Astrocyte (in vitro differentiated cells and primary cell): ENCODE measurements around the gene HTN3. TPM values are rescaled to one million over a fixed set of nuclear protein-coding genes. Genes with fewer than 3 reads are reported as not detected.
"Not testable (repeated sequence)": the region's sequence is repeated elsewhere in the genome, so short reads cannot be mapped to it uniquely, and the experiment has no call there.

Experiments
- DNase-seq: peaks from one replicate; pipeline ENCODE4 v3.0.0-alpha.2; 2010; ENCODE audit warnings: low read depth
- FAIRE-seq: peaks from 2 replicates; lab custom pipeline; 2011; peaks lifted over from hg19 to GRCh38; lab: Jason Lieb, UNC
- H2AFZ ChIP-seq: 2 replicates; pipeline ENCODE4 v1.6.0; 2012; ENCODE audit warnings: low read depth, low read length, inconsistent platforms
- H3K27ac ChIP-seq: 2 replicates; pipeline ENCODE4 v1.5.1; 2011; ENCODE audit warnings: low read depth, low read length, inconsistent platforms
- H3K27me3 ChIP-seq: 2 replicates; pipeline ENCODE4 v1.6.0; 2011; ENCODE audit warnings: low read length, inconsistent platforms; ENCODE audit not compliant: insufficient read depth
- H3K36me3 ChIP-seq: 2 replicates; pipeline ENCODE4 v1.5.1; 2011; ENCODE audit warnings: low read length, inconsistent platforms; ENCODE audit not compliant: insufficient read depth
- H3K4me1 ChIP-seq: 2 replicates; pipeline ENCODE4 v1.5.1; 2011; ENCODE audit warnings: low read length, inconsistent platforms; ENCODE audit not compliant: insufficient read depth
- H3K4me2 ChIP-seq: 2 replicates; pipeline ENCODE4 v1.6.0; 2012; ENCODE audit warnings: low read length, inconsistent platforms
- H3K4me3 ChIP-seq: 2 replicates; pipeline ENCODE4 v1.5.1; 2011; ENCODE audit warnings: low read depth, mild to moderate bottlenecking, low read length, inconsistent platforms; ENCODE audit not compliant: insufficient read depth
- H3K79me2 ChIP-seq: 2 replicates; pipeline ENCODE4 v1.6.0; 2012; ENCODE audit warnings: mild to moderate bottlenecking, low read length, inconsistent platforms; ENCODE audit not compliant: insufficient read depth
- H3K9ac ChIP-seq: 2 replicates; pipeline ENCODE4 v1.6.0; 2012; ENCODE audit warnings: mild to moderate bottlenecking, low read length, inconsistent platforms
- H3K9me3 ChIP-seq: 2 replicates; pipeline ENCODE4 v1.5.1; 2012; ENCODE audit warnings: low read depth, mild to moderate bottlenecking, low read length, inconsistent platforms; ENCODE audit not compliant: insufficient read depth
- H4K20me1 ChIP-seq: 2 replicates; pipeline ENCODE4 v1.6.0; 2012; ENCODE audit warnings: low read length, inconsistent platforms; ENCODE audit not compliant: insufficient read depth
- H3K27ac Mint-ChIP-seq: one replicate; pipeline ENCODE4 v1.8.0; 2021; ENCODE audit warnings: mild to moderate bottlenecking, mixed read lengths; ENCODE audit not compliant: unreplicated experiment
- H3K27me3 Mint-ChIP-seq: one replicate; pipeline ENCODE4 v1.8.0; 2021; ENCODE audit warnings: low read depth, mixed read lengths; ENCODE audit not compliant: unreplicated experiment
- H3K36me3 Mint-ChIP-seq: one replicate; pipeline ENCODE4 v1.8.0; 2021; ENCODE audit warnings: low read depth, mixed read lengths; ENCODE audit not compliant: unreplicated experiment
- H3K4me1 Mint-ChIP-seq: one replicate; pipeline ENCODE4 v1.8.0; 2021; ENCODE audit warnings: low read depth, mixed read lengths; ENCODE audit not compliant: unreplicated experiment
- H3K4me3 Mint-ChIP-seq: one replicate; pipeline ENCODE4 v1.8.0; 2021; ENCODE audit warnings: mild to moderate bottlenecking, moderate library complexity, mixed read lengths; ENCODE audit not compliant: unreplicated experiment
- H3K9me3 Mint-ChIP-seq: one replicate; pipeline ENCODE4 v1.8.0; 2021; ENCODE audit warnings: mild to moderate bottlenecking, mixed read lengths; ENCODE audit not compliant: unreplicated experiment
- EZH2 ChIP-seq: IDR thresholded peaks from 2 replicates; pipeline ENCODE4 v1.6.1; 2012; ENCODE audit warnings: mild to moderate bottlenecking, low read length, inconsistent platforms; ENCODE audit not compliant: insufficient read depth
- total RNA-seq: library from RNA; stranded (reverse); gene quantifications from 2 replicates; pipeline ENCODE4 v1.2.1, GENCODE V29; 2021
- TF ChIP-seq, protein P1 (sequence below): IDR thresholded peaks from 2 replicates; pipeline ENCODE4 v1.5.1; 2011; ENCODE audit warnings: low read depth, mild to moderate bottlenecking, inconsistent platforms, low read length, moderate library complexity; ENCODE audit not compliant: insufficient read depth

The HTN3 gene
- total RNA-seq, 1 donor from 2014 or later, result not detected

DNA sequence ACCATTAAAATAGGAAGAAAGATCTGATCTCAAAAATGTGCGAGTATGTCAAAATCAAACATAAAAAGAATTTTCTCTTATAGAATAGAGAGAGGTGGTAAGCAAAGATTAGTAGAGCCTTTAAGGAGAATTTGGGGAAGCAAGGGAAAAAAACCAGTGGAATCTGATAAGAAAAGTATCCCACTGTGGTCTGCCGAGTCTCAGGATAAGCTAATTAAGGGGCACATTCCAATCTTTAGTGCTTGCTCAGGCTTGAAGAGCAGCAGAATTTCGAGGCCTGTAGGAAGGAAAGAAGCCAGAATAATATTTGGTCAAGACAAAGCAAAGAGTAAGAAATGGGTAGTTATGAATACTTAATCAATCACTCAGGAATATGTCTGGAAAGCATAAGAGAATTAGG is 19.5 kb upstream of the HTN3 start:
- TF ChIP-seq, protein P1, sequence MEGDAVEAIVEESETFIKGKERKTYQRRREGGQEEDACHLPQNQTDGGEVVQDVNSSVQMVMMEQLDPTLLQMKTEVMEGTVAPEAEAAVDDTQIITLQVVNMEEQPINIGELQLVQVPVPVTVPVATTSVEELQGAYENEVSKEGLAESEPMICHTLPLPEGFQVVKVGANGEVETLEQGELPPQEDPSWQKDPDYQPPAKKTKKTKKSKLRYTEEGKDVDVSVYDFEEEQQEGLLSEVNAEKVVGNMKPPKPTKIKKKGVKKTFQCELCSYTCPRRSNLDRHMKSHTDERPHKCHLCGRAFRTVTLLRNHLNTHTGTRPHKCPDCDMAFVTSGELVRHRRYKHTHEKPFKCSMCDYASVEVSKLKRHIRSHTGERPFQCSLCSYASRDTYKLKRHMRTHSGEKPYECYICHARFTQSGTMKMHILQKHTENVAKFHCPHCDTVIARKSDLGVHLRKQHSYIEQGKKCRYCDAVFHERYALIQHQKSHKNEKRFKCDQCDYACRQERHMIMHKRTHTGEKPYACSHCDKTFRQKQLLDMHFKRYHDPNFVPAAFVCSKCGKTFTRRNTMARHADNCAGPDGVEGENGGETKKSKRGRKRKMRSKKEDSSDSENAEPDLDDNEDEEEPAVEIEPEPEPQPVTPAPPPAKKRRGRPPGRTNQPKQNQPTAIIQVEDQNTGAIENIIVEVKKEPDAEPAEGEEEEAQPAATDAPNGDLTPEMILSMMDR, result no peak
- TF ChIP-seq EZH2, result no peak
- H3K36me3 ChIP-seq, result no peaks in the 10 kb centered on the region
- Mint-ChIP-seq H3K9me3 (no peaks in the 10 kb centered on the region), H3K4me1 (no peaks in the 10 kb centered on the region), H3K36me3 (no peaks in the 10 kb centered on the region), H3K27me3 (no peaks in the 10 kb centered on the region), H3K27ac (no peak overlapping the region), H3K4me3 (no peak overlapping the region)
- no peak overlapping the region for H3K4me2 ChIP-seq
- no peaks in the 10 kb centered on the region for H3K4me1 ChIP-seq
- H3K9me3 ChIP-seq, result no peaks in the 10 kb centered on the region
- DNase-seq (no peak), FAIRE-seq (no peak)
- H3K9ac ChIP-seq, result no peak overlapping the region
- no peak overlapping the region for H3K4me3 ChIP-seq
- no peaks in the 10 kb centered on the region for H4K20me1 ChIP-seq
- H3K27ac ChIP-seq, result no peak overlapping the region
- no peaks in the 10 kb centered on the region for H3K79me2 ChIP-seq
- H3K27me3 ChIP-seq, result no peaks in the 10 kb centered on the region
- no peak overlapping the region for H2AFZ ChIP-seq

DNA sequence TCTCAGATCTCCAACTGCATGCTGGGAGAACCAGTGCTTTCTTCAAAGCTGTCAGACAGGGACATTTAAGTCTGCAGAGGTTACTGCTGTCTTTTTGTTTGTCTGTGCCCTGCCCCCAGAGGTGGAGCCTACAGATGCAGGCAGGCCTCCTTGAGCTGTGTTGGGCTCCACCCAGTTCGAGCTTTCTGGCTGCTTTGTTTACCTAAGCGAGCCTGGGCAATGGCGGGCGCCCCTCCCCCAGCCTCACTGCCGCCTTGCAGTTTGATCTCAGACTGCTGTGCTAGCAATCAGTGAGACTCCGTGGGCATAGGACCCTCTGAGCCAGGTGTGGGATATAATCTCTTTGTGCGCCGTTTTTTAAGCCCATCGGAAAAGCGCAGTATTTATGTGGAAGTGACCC is 9.3 kb upstream of the HTN3 start:
- H3K4me3 Mint-ChIP-seq, H3K27ac ChIP-seq, H3K36me3 Mint-ChIP-seq, H3K9ac ChIP-seq, H3K4me1 Mint-ChIP-seq, H2AFZ ChIP-seq, H3K36me3 ChIP-seq, FAIRE-seq, H3K9me3 Mint-ChIP-seq, DNase-seq, H3K4me2 ChIP-seq, H3K27me3 ChIP-seq, H3K27ac Mint-ChIP-seq, H3K27me3 Mint-ChIP-seq, H3K9me3 ChIP-seq, H3K4me3 ChIP-seq, H3K4me1 ChIP-seq, H3K79me2 ChIP-seq, H4K20me1 ChIP-seq: not testable (repeated sequence)

DNA sequence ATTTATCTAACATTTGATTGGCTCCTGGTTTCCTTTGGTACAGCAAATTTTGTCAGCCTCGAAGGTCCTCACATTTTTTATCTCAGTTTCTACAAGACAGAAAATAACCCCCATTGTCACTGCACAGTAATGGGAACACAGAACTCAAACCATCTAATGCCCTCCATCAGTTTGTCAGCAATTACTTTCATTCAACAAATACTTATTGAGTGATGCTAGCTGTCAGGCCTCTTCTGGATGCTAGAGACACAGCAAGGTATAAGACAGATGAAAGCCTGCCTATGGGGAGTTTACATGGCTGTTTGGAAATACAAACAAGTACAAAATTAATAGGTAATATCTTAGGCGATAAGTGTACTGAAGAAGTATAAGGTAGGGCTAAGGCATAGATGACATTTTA is 5.0 kb upstream of the HTN3 start:
- Histone ChIP-seq H3K36me3 (no peaks in the 10 kb centered on the region), H3K9me3 (no peaks in the 10 kb centered on the region), H3K4me3 (no peak overlapping the region), H2AFZ (no peak overlapping the region), H4K20me1 (no peaks in the 10 kb centered on the region), H3K4me2 (no peak overlapping the region), H3K4me1 (no peaks in the 10 kb centered on the region), H3K27me3 (no peaks in the 10 kb centered on the region), H3K9ac (no peak overlapping the region), H3K27ac (no peak overlapping the region), H3K79me2 (no peaks in the 10 kb centered on the region)
- Mint-ChIP-seq H3K27ac (no peak overlapping the region), H3K4me1 (no peaks in the 10 kb centered on the region), H3K36me3 (no peaks in the 10 kb centered on the region), H3K9me3 (no peaks in the 10 kb centered on the region), H3K27me3 (no peaks in the 10 kb centered on the region), H3K4me3 (no peak overlapping the region)
- TF ChIP-seq, protein P1, result no peak
- TF ChIP-seq EZH2, result no peak
- FAIRE-seq, result no peak
- no peak for DNase-seq
